ENCODE results near the gene CER1. TPM values are rescaled to one million over a fixed set of nuclear protein-coding genes. Genes with fewer than 3 reads are reported as not detected.

Gene CER1
- total and polyA plus RNA-seq, 2 of the 4 experiments (the other 2 are of a cell fraction), result not detected

GRCh38 chr9:14705079-14705478, 17.5 kb downstream of the CER1 start:
- no peak for ATAC-seq (ENCODE audit: low read depth)
- no peaks in the 10 kb centered on the region for H3K36me3 ChIP-seq (ENCODE audit: control insufficient read depth, insufficient read depth, low read length)
- no peaks in the 10 kb centered on the region for H3K79me1 ChIP-seq (ENCODE audit: low read depth in 1 of 2, low read length in 2 of 2)
- H3K56ac ChIP-seq (ENCODE audit: extremely low read depth, insufficient read depth, low read length), result no peak overlapping the region
- in situ Hi-C loops (cut with MboI; ENCODE audit: low sequenced_read_pairs), result no loop called here
- H3K9me1 ChIP-seq (ENCODE audit: insufficient read depth, low read length), result no peaks in the 10 kb centered on the region
- no peak overlapping the region for H2BK120ac ChIP-seq (ENCODE audit: low read depth, low read length)
- no peak overlapping the region for H3K27ac ChIP-seq (ENCODE audit: insufficient read depth, low read length)
- H2BK5ac ChIP-seq (ENCODE audit: low read depth, low read length, poor library complexity, severe bottlenecking), result no peak overlapping the region
- no peak overlapping the region for H2BK15ac ChIP-seq (ENCODE audit: low read depth, low read length)
- no peak overlapping the region for H2AFZ ChIP-seq (replicated peaks; ENCODE audit: low read length, poor library complexity)
- no peak overlapping the region for H3K23ac ChIP-seq (ENCODE audit: low read depth, low read length)
- no peak overlapping the region for H3K9ac ChIP-seq (ENCODE audit: low read depth, low read length)
- H3K9me3 ChIP-seq (ENCODE audit: control insufficient read depth, insufficient read depth, low read length), result no peaks in the 10 kb centered on the region
- intact Hi-C loops (cut with micrococcal nuclease), result no loop called here
- ChIA-PET POLR2A (ENCODE audit: unreplicated experiment) (no interaction called here), CTCF (no interaction called here)
- H2AK9ac ChIP-seq (replicated peaks; ENCODE audit: low read depth, low read length, poor library complexity), result no peak overlapping the region
- H4K91ac ChIP-seq (ENCODE audit: insufficient read depth, low read depth, low read length), result no peak overlapping the region
- H3K14ac ChIP-seq (replicated peaks; ENCODE audit: low read depth, low read length), result no peak overlapping the region
- no peak overlapping the region for H3K4me2 ChIP-seq (ENCODE audit: low read depth, low read length)
- TF ChIP-seq NFE2L2 (IDR thresholded peaks at IDR 0.05; ENCODE audit: low read depth, low read length) (no peak), RCOR1 (IDR thresholded peaks at IDR 0.05; ENCODE audit: insufficient replicate concordance, low read length) (no peak), BHLHE40 (IDR thresholded peaks at IDR 0.05; ENCODE audit: low read depth, low read length) (no peak), CHD1 (IDR thresholded peaks at IDR 0.05; ENCODE audit: low read depth, low read length) (no peak), CTCF (conservative IDR thresholded peaks at IDR 0.05; ENCODE audit: low read depth, low read length) (no peak), ELK1 (IDR thresholded peaks at IDR 0.05; ENCODE audit: borderline replicate concordance, low read depth, low read length) (no peak), POLR2A (IDR thresholded peaks at IDR 0.05; ENCODE audit: low read depth, low read length) (no peak), MAZ (IDR thresholded peaks at IDR 0.05; ENCODE audit: borderline replicate concordance, low read depth, low read length) (no peak), SMC3 (IDR thresholded peaks at IDR 0.05; ENCODE audit: low read depth, low read length) (no peak), USF2 (IDR thresholded peaks at IDR 0.05; ENCODE audit: low read depth, low read length) (no peak), MAFK (IDR thresholded peaks at IDR 0.05; ENCODE audit: low read depth, low read length) (no peak), CEBPB (IDR thresholded peaks at IDR 0.05; ENCODE audit: low read depth, low read length) (no peak), FOS (IDR thresholded peaks at IDR 0.05; ENCODE audit: low read depth, low read length) (no peak), RFX5 (IDR thresholded peaks at IDR 0.05; ENCODE audit: low read depth, low read length) (no peak), RAD21 (IDR thresholded peaks at IDR 0.05; ENCODE audit: low read length) (no peak)
- dilution Hi-C loops (cut with HindIII; ENCODE audit: low sequenced_read_pairs, unreplicated experiment), result no loop called here
- H3K18ac ChIP-seq (ENCODE audit: low read depth, low read length), result no peak overlapping the region
- H4K8ac ChIP-seq (ENCODE audit: low read depth in 2 of 2, low read length in 2 of 2), result no peak overlapping the region
- H4K20me1 ChIP-seq (ENCODE audit: insufficient read depth, low read length), result no peaks in the 10 kb centered on the region
- DNase-seq, result no peak
- peaks cover 4% of the 10 kb centered on the region; the same call in 1 of the 2 replicates for H3K27me3 ChIP-seq (ENCODE audit: control insufficient read depth, insufficient read depth, low read length)
- no peak overlapping the region for H2BK20ac ChIP-seq (ENCODE audit: low read depth, low read length)
- no peak overlapping the region for H3K4me3 ChIP-seq (ENCODE audit: insufficient read depth, low read depth, low read length)
- H3K4ac ChIP-seq (ENCODE audit: low read depth, low read length), result no peak overlapping the region
- H4K5ac ChIP-seq (ENCODE audit: low read depth, low read length), result no peak overlapping the region
- BruUV-seq (replicated peaks), result no TSS peak
- H2AK5ac ChIP-seq (ENCODE audit: low read depth, low read length), result no peak overlapping the region
- no peaks in the 10 kb centered on the region for H3K4me1 ChIP-seq (ENCODE audit: control insufficient read depth, insufficient read depth, low read length)

Data from IMR-90 (cell line).